Dendritic cell treated with granulocyte-macrophage colony-stimulating factor and Interleukin-4, amounts not matched to agents 40 ng/mL and 50 ng/mL, for 4 days (primary cell): Measurements from ENCODE around the gene CENPP.

Experiments
- H3K27ac Mint-ChIP-seq: one replicate; pipeline ENCODE4 v1.8.0; 2022; ENCODE audit warnings: mild to moderate bottlenecking, mixed read lengths
- H3K27me3 Mint-ChIP-seq: one replicate; pipeline ENCODE4 v1.8.0; 2022; ENCODE audit warnings: mild to moderate bottlenecking, mixed read lengths
- H3K36me3 Mint-ChIP-seq: one replicate; pipeline ENCODE4 v1.8.0; 2022; ENCODE audit warnings: low read depth, mixed read lengths
- H3K4me1 Mint-ChIP-seq: one replicate; pipeline ENCODE4 v1.8.0; 2022; ENCODE audit warnings: low read depth, mixed read lengths
- H3K4me3 Mint-ChIP-seq: one replicate; pipeline ENCODE4 v1.8.0; 2022; ENCODE audit warnings: mild to moderate bottlenecking, moderate library complexity, mixed read lengths
- H3K9me3 Mint-ChIP-seq: one replicate; pipeline ENCODE4 v1.8.0; 2022; ENCODE audit warnings: mixed read lengths
- intact Hi-C: fragments of 100-400 bp; cut with micrococcal nuclease; formaldehyde crosslinking; loops from one replicate; pipeline ENCODE4 v1.15.0; 2022

The CENPP gene

GRCh38 chr9:92612292-92612691 lies 286.5 kb downstream of the CENPP start:
- Mint-ChIP-seq H3K4me3 (no peak overlapping the region), H3K27me3 (no peaks in the 10 kb centered on the region), H3K36me3 (peaks cover 69% of the 10 kb centered on the region), H3K9me3 (no peaks in the 10 kb centered on the region), H3K4me1 (no peaks in the 10 kb centered on the region), H3K27ac (no peak overlapping the region)
- intact Hi-C loops: no loop called here

- no peak overlapping the region for H3K4me3 Mint-ChIP-seq
- H3K36me3 Mint-ChIP-seq: peaks cover 74% of the 10 kb centered on the region
- intact Hi-C loops: no loop called here
- no peak overlapping the region for H3K27ac Mint-ChIP-seq
- no peaks in the 10 kb centered on the region for H3K9me3 Mint-ChIP-seq
- no peaks in the 10 kb centered on the region for H3K27me3 Mint-ChIP-seq
- no peaks in the 10 kb centered on the region for H3K4me1 Mint-ChIP-seq
Observed at GRCh38 chr9:92612816-92613215, 287.1 kb downstream of the CENPP start.

GRCh38 chr9:92613268-92614122 lies 287.7 kb downstream of the CENPP start:
- intact Hi-C loops: no loop called here
- H3K9me3 Mint-ChIP-seq: no peaks in the 10 kb centered on the region
- H3K27ac Mint-ChIP-seq: no peak overlapping the region
- no peaks in the 10 kb centered on the region for H3K4me1 Mint-ChIP-seq
- no peak overlapping the region for H3K4me3 Mint-ChIP-seq
- H3K27me3 Mint-ChIP-seq: no peaks in the 10 kb centered on the region
- peaks cover 81% of the 10 kb centered on the region for H3K36me3 Mint-ChIP-seq

- no peaks in the 10 kb centered on the region for H3K4me1 Mint-ChIP-seq
- H3K36me3 Mint-ChIP-seq: peaks cover 87% of the 10 kb centered on the region
- H3K27me3 Mint-ChIP-seq: no peaks in the 10 kb centered on the region
- H3K4me3 Mint-ChIP-seq: no peak overlapping the region
- no peak overlapping the region for H3K27ac Mint-ChIP-seq
- intact Hi-C loops: no loop called here
- H3K9me3 Mint-ChIP-seq: no peaks in the 10 kb centered on the region
Observed at GRCh38 chr9:92614123-92614510, 288.4 kb downstream of the CENPP start.

GRCh38 chr9:92614763-92615461 lies 289.2 kb downstream of the CENPP start:
- no peaks in the 10 kb centered on the region for H3K9me3 Mint-ChIP-seq
- no peak overlapping the region for H3K27ac Mint-ChIP-seq
- no peak overlapping the region for H3K4me3 Mint-ChIP-seq
- H3K4me1 Mint-ChIP-seq: no peaks in the 10 kb centered on the region
- H3K27me3 Mint-ChIP-seq: no peaks in the 10 kb centered on the region
- intact Hi-C loops: no loop called here
- H3K36me3 Mint-ChIP-seq: peaks cover 95% of the 10 kb centered on the region

- no peak overlapping the region for H3K27ac Mint-ChIP-seq
- H3K27me3 Mint-ChIP-seq: no peaks in the 10 kb centered on the region
- H3K9me3 Mint-ChIP-seq: no peaks in the 10 kb centered on the region
- no peaks in the 10 kb centered on the region for H3K4me1 Mint-ChIP-seq
- no peak overlapping the region for H3K4me3 Mint-ChIP-seq
- intact Hi-C loops: no loop called here
- H3K36me3 Mint-ChIP-seq: peaks cover 99% of the 10 kb centered on the region
Observed at GRCh38 chr9:92615790-92616189, 290.0 kb downstream of the CENPP start.

- H3K9me3 Mint-ChIP-seq: no peaks in the 10 kb centered on the region
- H3K27ac Mint-ChIP-seq: no peak overlapping the region
- no peak overlapping the region for H3K4me3 Mint-ChIP-seq
- intact Hi-C loops: no loop called here
- H3K4me1 Mint-ChIP-seq: no peaks in the 10 kb centered on the region
- H3K27me3 Mint-ChIP-seq: no peaks in the 10 kb centered on the region
- peaks cover 99% of the 10 kb centered on the region for H3K36me3 Mint-ChIP-seq
Observed at GRCh38 chr9:92616199-92616641, 290.5 kb downstream of the CENPP start.

GRCh38 chr9:92616655-92617111 lies 290.9 kb downstream of the CENPP start:
- H3K36me3 Mint-ChIP-seq: peaks cover 99% of the 10 kb centered on the region

GRCh38 chr9:92617195-92617813 lies 291.6 kb downstream of the CENPP start:
- Mint-ChIP-seq H3K27me3 (no peaks in the 10 kb centered on the region), H3K4me3 (no peak overlapping the region), H3K9me3 (no peaks in the 10 kb centered on the region), H3K4me1 (no peaks in the 10 kb centered on the region), H3K36me3 (peaks cover 99% of the 10 kb centered on the region), H3K27ac (no peak overlapping the region)
- intact Hi-C loops: no loop called here

More at GRCh38 chr9:92616655-92617111, 290.9 kb downstream of the CENPP start:
- intact Hi-C loops: no loop called here
- Mint-ChIP-seq H3K4me3 (no peak overlapping the region), H3K9me3 (no peaks in the 10 kb centered on the region), H3K27ac (no peak overlapping the region), H3K27me3 (no peaks in the 10 kb centered on the region), H3K4me1 (no peaks in the 10 kb centered on the region)

- Mint-ChIP-seq H3K4me1 (no peaks in the 10 kb centered on the region), H3K27ac (no peak overlapping the region), H3K27me3 (no peaks in the 10 kb centered on the region), H3K9me3 (no peaks in the 10 kb centered on the region), H3K36me3 (peaks cover 99% of the 10 kb centered on the region), H3K4me3 (no peak overlapping the region)
- intact Hi-C loops: no loop called here
Observed at GRCh38 chr9:92617951-92618510, 292.3 kb downstream of the CENPP start.

GRCh38 chr9:92618633-92619225 lies 293.0 kb downstream of the CENPP start:
- H3K27ac Mint-ChIP-seq: no peak overlapping the region
- H3K27me3 Mint-ChIP-seq: no peaks in the 10 kb centered on the region
- H3K36me3 Mint-ChIP-seq: peaks cover 100% of the 10 kb centered on the region
- H3K9me3 Mint-ChIP-seq: no peaks in the 10 kb centered on the region
- no peaks in the 10 kb centered on the region for H3K4me1 Mint-ChIP-seq
- intact Hi-C loops: no loop called here
- H3K4me3 Mint-ChIP-seq: no peak overlapping the region

- Mint-ChIP-seq H3K27me3 (no peaks in the 10 kb centered on the region), H3K4me3 (no peak overlapping the region), H3K27ac (no peak overlapping the region), H3K4me1 (no peaks in the 10 kb centered on the region), H3K36me3 (peaks cover 100% of the 10 kb centered on the region), H3K9me3 (no peaks in the 10 kb centered on the region)
- intact Hi-C loops: no loop called here
Observed at GRCh38 chr9:92619601-92620300, 294.0 kb downstream of the CENPP start.

GRCh38 chr9:92620845-92621244 lies 295.1 kb downstream of the CENPP start:
- H3K27me3 Mint-ChIP-seq: no peaks in the 10 kb centered on the region
- peaks cover 99% of the 10 kb centered on the region for H3K36me3 Mint-ChIP-seq
- H3K4me3 Mint-ChIP-seq: no peak overlapping the region
- H3K4me1 Mint-ChIP-seq: no peaks in the 10 kb centered on the region
- no peaks in the 10 kb centered on the region for H3K9me3 Mint-ChIP-seq
- intact Hi-C loops: no loop called here
- H3K27ac Mint-ChIP-seq: no peak overlapping the region
